GM03348 (cell line): ENCODE results near the gene WWOX.

Experiments
- DNase-seq: peaks from one replicate; pipeline ENCODE4 v3.0.0; 2012; ENCODE audit warnings: low spot score

WWOX gene

DNA sequence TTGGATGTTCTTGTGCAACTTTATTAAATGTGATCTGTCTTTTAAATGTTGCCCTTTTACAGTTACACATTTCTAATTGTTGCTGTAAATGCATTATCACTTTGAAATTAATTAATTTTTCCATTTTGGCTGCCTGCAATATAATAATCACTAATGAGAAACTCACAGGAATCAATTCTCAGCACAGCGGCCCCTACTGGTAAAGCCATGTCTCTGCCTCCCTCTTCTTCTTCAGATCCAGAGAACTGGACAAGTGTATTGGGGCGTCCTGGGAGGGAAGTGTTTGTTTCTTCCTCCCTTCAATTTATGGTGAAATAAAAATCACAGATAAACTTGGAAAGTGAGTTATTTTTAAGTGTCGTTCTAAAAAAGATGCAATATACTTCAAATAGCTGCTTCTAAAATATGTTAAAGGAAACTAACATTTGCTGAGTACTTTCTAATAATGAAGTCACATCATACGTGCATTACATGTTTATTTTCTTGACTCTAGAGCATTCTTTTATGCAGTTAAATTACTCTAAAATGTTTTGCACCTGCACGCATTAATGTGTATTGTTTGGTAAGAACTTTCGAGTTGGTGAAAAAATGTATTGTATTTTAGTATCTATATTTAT, 338.0 kb downstream of the WWOX start:
- peak; percentile 33 for DNase-seq

DNA sequence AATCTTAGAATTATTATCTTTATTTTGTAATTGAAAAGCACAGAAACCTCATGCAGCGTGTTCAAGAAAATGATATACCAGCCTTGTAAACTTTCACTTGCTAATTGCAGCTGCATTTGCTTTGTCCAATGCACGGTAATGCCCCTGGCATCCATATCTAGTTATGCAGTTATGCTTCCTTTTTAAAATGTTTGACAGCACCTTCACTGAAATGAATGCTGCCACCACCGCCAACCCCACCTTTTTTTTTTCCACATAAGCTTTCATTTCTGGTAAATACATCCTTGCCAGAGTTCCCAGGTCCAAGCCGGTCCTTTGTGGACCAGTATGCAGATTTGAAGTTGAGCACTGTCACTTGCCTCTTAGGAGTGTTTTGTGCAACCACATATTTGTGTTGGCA, 338.8 kb downstream of the WWOX start:
- no peak for DNase-seq

GRCh38 chr16:78438632-78439031, 339.2 kb downstream of the WWOX start:
- no peak for DNase-seq

DNA sequence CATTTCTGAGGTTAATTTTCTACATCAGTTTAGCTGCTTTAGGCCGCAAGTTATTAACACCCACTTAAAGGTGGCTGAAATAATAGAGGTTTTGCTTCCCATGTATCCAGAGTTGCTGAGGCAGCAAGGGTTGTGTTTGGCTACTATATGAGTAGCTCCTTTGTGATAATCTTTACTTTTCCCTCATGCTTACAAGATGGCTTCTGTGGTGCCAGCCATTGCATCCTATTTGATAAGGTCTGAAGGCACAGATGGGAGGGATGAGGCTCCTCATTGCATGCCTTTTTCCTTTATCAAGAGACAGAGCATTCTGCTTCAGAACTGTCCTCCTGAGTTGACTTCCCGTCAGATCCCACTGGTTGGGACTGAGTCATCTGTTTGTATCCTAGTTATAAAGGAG, 340.2 kb downstream of the WWOX start:
- no peak for DNase-seq

GRCh38 chr16:78441298-78441697, 341.8 kb downstream of the WWOX start:
- DNase-seq = no peak

GRCh38 chr16:78443542-78444364, 344.3 kb downstream of the WWOX start:
- no peak for DNase-seq

DNA sequence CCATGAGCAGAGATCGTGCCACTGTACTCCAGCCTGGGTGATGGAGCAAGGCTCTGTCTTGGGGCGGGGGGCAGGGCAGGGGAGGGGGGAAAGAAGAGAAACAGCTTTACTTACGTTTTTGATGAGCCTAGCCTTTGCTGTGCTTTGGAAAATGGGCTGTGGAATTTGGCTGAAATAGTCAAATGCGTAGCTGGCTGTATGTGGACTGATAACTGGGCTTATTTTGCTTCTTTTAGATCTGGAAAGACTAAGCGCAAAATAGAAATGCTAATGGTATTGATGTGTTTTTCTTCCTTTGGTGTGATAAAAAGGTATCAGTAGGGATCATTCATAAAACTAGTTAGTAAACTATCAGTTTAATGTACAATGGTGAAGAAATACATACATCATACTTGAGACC, 346.4 kb downstream of the WWOX start:
- no peak for DNase-seq

GRCh38 chr16:78446486-78446885, 347.0 kb downstream of the WWOX start:
- no peak for DNase-seq

DNA sequence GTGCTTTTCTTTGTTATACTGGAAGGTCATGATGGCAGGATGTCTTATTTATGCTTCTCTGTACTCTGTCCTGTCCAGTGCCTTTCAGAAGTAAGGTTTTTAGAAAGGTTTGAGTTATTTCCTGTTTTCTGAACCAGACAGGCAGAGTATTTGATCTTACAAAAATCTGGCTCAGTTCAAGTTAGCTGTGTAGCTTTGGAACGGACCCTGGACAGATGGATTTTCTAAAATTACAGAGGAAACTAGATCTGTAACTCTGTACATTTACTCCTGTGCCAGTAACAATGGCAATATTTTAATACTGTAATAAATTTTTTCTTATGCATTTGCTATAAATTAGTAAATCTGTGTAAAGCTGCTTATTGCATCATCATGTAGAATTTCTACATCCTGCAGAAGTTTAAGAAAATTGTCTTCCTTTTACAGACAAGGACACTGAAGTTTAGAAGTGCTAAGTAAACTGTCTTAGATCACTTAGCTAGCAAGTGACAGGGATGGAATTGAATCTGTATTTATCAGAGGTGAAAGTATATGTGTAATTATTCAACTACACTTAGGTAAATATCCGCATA, 347.6 kb downstream of the WWOX start:
- no peak for DNase-seq

DNA sequence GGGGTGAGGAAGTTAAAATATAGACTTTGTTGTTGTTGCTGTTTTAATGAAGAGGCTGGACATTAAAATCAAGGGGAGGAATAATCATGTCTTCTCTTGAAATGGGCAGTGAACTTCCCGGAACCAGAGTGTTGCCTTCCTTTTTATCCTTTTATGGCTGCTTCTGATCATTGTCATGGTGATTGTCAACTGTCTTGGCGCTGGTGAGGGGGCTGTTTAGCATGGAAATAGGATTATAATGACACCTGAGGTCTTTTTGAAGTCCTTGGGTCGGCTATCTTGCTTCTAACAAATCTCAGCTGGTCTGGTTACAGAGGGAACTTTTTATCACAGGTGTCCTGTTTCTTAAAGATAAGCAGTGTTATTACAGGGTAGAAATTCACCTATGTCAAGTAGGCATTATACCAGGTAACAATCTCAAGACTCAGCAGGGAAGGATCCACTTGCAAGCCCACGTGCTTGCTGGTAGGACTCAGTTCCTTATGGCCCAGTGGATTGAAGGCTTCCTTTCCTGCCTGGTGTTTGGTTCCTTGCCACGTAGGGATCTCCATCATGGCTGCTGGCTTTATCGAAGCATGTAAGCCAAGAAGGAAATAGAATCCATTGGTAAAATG, 349.3 kb downstream of the WWOX start:
- no peak for DNase-seq

DNA sequence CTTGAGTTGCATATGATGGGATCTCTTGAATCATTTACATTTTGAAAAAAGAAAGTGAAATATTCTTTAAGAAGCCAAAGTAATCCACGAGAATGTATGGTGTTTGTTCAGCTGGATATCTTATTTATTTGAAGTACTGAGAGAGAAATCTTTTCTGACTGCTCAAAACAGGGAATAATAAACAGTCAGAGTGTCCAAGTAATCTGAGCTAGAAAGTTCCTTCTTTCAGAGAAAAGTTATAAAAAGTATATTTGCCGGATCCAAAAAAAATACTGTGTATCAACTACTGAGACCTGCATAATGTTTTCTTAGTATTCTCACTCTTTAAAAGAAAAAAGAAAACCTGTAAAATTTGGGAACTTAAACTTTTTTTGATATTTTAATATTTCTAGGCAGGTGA, 350.8 kb downstream of the WWOX start:
- DNase-seq = no peak

DNA sequence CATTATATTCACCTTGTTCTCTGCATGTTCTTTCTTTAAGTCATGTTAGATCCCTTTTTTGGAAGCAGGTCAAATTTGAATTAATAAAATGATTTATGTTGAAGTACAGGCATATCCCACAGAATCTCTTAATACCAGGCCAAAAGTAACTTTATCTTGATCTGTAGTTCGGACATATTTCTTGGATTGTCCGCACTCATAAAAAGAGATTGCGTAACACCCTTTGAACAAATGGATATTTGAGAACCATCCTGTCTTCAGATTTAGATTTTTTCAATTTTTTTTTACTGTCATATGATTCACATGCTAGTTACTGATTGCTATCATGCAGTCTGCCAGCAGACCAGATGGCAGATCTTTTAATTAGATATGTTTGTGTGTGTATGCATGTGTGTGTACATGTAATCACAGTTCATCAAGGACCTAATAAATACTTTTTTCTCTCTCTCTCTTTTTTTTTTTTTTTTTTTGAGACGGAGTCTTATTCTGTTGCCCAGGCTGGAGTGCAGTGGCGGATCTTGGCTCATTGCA, 352.6 kb downstream of the WWOX start:
- DNase-seq = no peak

GRCh38 chr16:78455861-78456260, 356.4 kb downstream of the WWOX start:
- DNase-seq = no peak

DNA sequence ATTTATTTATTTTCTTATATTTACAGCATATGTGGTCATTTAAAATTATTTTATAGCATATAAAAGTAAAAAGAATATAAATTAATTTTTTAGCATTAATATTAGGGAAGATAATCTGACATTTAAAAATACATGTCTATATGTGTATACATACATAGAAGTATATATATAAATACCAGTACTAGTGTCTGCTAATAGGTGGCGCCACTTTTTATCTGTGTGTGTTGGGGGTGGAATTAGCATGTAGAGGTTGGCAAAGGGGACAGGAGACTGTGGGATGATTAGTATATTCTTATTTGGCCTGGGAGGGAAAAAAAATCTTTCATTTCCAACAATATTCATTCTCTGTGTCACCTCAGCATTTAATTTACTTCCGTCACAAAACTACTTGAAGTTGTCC, 359.1 kb downstream of the WWOX start:
- no peak for DNase-seq

DNA sequence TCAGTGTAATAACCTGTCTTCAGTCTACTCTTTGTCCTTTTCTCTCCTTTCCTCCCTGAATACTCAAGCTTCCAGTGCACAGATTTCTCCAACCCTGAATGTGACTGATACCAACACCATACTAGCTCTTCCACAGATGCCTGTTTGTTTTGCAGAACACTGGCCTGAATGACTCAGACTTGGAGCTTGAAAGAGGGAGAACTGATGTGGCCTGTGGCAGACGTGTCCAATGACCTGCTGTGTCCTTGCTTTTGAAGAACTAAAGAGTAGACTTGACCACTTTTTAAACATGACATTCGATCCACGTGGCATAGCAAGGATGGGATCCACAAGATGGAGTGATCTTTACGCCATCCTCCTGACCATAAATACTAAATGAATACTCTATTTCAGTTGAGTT, 361.0 kb downstream of the WWOX start:
- DNase-seq = no peak

DNA sequence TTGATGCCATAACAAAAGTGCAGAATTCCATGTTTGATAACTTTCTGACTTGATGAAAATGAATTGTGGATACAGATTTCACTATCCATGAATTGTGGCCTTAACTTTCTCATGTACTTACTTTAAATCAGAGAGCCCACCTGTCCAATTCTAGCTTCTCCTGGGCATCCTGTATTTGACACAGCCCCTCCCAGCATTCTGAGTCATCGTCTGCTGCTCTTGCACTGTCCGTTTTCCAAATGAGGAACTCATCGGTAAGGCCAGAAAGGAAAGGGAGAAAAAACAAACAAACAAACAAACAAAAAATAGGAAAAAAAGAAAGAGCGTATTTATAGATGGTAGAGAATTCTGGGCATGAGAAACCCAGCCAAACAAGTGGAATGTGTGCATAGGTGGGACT, 361.6 kb downstream of the WWOX start:
- DNase-seq = no peak

DNA sequence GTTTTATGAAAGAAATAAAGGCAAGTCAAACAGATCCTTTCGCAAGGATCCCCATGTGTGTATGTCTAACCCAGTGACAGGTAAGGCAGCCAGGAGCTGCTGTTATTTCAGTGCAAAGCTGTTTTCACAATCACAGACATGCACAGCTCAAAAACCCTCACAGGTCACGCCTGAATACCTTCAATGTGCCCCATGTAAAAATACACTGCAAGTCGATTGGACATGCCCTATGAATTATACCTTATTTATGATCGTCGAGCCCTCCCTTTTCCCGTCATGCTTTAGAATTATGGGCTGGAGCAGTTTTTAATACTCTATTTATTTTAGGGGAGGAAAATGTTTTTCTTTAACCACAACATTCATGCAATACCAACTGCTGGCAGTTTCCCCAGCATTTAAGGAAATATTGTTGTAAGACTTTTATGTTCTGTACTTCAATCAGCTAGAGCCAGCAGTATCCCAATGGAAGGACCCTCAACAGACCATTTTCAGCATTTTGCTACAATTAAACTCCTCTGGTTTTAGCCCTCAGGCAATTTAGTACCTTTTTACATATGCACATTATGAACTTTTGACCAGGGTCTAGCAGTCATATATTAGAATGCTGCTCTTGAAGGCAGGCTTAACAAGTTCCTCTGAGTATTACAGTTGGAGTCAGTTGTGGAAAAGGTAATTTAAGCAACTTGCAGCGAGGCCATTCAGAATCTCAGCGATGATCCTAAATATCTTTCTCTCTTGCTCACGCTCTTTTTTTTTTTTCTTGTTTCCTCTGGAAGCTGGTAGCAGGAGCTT, 362.2 kb downstream of the WWOX start:
- DNase-seq = no peak

GRCh38 chr16:78462288-78463208, 363.1 kb downstream of the WWOX start:
- DNase-seq = no peak

GRCh38 chr16:78463591-78463990, 364.1 kb downstream of the WWOX start:
- DNase-seq = no peak

- DNase-seq = no peak
Observed at GRCh38 chr16:78464833-78465232, 365.4 kb downstream of the WWOX start.

- no peak for DNase-seq
Observed at GRCh38 chr16:78465730-78466129, 366.3 kb downstream of the WWOX start.
